ENCODE results near the gene SETD4.

SETD4 gene

DNA sequence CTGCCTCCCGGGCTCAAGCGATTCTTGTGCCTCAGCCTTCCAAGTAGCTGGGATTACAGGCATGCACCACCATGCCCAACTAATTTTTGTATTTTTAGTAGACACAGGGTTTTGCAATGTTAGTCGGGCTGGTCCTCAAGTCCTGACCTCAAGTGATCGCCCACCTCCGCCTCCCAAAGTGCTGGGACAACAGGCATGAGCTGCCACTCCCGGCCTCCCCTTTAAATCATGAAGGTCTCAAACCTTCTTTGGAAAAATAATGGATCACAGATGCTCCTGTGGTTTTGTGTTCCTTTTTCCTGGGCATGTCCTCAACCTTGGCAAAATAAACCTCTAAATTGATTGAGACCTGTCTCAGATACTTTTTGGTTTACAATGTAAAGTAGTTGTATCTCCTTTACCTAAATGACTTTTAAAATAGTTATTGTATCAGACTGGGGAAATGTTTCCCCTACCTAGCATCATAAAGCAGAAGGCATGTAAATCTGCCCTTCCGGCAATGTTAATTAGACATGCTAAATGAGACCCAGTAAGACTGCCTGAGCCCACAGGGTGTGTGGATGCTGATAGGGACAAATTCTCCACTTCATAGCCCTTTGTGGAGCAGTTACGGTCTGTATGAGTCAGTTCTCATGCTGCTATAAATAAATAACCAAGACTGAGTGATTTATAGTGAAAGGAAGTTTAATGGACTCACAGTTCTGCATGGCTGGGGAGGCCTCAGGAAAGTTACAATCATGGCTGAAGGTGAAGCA, 37.3 kb upstream of the SETD4 start:
- Histone ChIP-seq H3K27ac (ENCODE audit: low read length) (no peak overlapping the region), H3K9me3 (ENCODE audit: control insufficient read depth in 2 of 2, low read length in 2 of 2) (no peaks in the 10 kb centered on the region), H3K4me1 (ENCODE audit: control insufficient read depth, insufficient read depth, low read length) (no peaks in the 10 kb centered on the region), H3K4me3 (ENCODE audit: low read length in 2 of 2) (no peak overlapping the region), H3K36me3 (ENCODE audit: control insufficient read depth in 2 of 2, insufficient read depth in 2 of 2, low read length in 2 of 2) (no peaks in the 10 kb centered on the region), H3K9ac (ENCODE audit: low read length in 2 of 2) (no peak overlapping the region), H3K27me3 (ENCODE audit: control insufficient read depth in 1 of 2, insufficient read depth in 2 of 2, low read length in 2 of 2) (peaks cover 2% of the 10 kb centered on the region in 2 donors)

DNA sequence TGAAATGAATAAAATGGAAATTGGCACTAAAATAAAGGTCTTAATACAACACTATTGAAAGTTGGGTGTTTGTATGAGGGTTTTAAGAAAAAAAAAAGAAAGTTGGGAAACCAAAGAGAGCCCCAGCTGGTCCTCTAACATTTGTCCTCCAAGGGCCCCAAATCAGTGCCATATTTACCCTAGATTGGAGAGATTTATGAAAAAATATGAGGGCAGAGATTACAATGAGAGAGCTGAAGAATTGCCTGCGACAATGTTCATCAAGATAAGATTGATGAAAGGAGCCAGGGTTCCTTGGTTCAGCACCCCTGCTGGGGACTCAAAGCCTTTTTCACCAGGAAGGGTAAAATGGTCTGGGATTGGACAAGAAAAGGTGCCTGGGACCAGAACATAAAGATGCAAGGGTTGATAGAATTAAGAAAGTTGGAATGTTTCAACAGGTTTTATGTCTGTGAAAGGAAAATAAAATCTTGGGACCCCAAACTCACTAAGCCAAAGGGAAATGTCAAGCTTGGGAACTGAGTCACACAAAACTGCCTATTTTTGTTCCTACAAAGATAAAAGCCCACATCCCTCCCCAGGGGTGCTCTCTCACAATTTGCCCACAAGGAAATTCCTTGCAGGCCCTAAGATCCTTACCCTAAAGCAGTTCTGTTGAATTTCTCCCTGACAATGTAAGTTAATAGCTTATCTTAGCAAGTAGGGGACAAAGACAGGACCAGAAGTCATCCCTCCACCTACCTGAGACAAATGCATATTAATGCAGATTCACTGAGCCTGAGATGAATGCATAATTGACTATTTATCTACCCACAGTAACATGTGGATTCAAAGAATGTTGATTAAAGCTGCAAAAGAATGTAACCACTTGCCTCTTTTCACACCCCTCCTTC, 36.3 kb upstream of the SETD4 start:
- Histone ChIP-seq H3K4me1 (ENCODE audit: control insufficient read depth, insufficient read depth, low read length) (no peaks in the 10 kb centered on the region), H3K9me3 (ENCODE audit: control insufficient read depth in 2 of 2, low read length in 2 of 2) (no peaks in the 10 kb centered on the region), H3K36me3 (ENCODE audit: control insufficient read depth in 2 of 2, insufficient read depth in 2 of 2, low read length in 2 of 2) (no peaks in the 10 kb centered on the region), H3K27me3 (ENCODE audit: control insufficient read depth in 1 of 2, insufficient read depth in 2 of 2, low read length in 2 of 2) (peaks cover 2% of the 10 kb centered on the region in 2 donors), H3K4me3 (ENCODE audit: low read length in 2 of 2) (no peak overlapping the region), H3K27ac (ENCODE audit: low read length) (no peak overlapping the region), H3K9ac (ENCODE audit: low read length in 2 of 2) (no peak overlapping the region)

DNA sequence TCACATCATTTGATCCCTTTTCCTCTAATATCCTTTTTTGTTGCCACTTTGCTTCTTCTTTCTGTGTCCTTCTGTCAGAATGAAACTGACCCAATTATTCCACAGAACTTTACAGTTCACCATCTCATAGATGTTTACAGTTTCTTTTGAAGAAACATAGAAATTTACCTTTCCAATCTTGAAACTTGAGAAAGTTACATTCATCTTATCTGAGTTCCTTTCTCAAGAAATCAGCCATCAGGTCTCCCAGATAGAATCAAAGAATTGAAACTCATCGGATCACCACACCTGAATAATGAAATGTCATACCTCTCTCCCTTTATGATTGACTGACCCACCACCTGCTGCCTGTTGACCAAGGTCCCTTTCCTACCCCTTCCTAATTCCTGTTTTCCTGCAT, 33.2 kb upstream of the SETD4 start:
- Histone ChIP-seq H3K9ac (ENCODE audit: low read length in 2 of 2) (no peak overlapping the region), H3K36me3 (ENCODE audit: control insufficient read depth in 2 of 2, insufficient read depth in 2 of 2, low read length in 2 of 2) (no peaks in the 10 kb centered on the region)

DNA sequence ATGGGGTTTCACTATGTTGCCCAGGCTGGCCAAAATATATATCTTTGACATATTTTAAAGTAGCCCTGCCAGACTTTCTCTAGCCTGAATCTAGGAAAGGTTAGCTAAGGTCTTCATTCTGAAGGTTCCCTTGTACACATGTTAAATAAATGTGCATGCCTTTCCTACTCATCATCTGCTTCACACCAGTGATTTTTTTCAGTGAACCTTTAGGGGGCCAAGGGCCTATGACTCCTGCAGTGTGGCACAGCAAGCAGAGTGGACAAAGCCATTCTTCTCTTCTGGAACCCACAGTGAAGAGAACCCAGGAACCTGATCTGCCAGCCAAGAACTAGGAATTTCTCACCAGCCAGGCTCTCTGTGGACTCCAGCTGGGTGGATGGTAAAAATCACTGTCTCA, 32.4 kb upstream of the SETD4 start:
- H3K4me1 ChIP-seq (ENCODE audit: control insufficient read depth, insufficient read depth, low read length) = no peaks in the 10 kb centered on the region
- no peaks in the 10 kb centered on the region for H3K9me3 ChIP-seq (ENCODE audit: control insufficient read depth in 2 of 2, low read length in 2 of 2)
- H3K4me3 ChIP-seq (ENCODE audit: low read length in 2 of 2) = no peak overlapping the region

More for the DNA sequence above, 33.2 kb upstream of the SETD4 start:
- H3K4me3 ChIP-seq (ENCODE audit: low read length in 2 of 2) = no peak overlapping the region
- no peaks in the 10 kb centered on the region for H3K4me1 ChIP-seq (ENCODE audit: control insufficient read depth, insufficient read depth, low read length)
- H3K27ac ChIP-seq (ENCODE audit: low read length) = no peak overlapping the region
- H3K27me3 ChIP-seq (ENCODE audit: control insufficient read depth in 1 of 2, insufficient read depth in 2 of 2, low read length in 2 of 2) = peaks cover 0 to 2% of the 10 kb centered on the region in 2 donors
- no peaks in the 10 kb centered on the region for H3K9me3 ChIP-seq (ENCODE audit: control insufficient read depth in 2 of 2, low read length in 2 of 2)

DNA sequence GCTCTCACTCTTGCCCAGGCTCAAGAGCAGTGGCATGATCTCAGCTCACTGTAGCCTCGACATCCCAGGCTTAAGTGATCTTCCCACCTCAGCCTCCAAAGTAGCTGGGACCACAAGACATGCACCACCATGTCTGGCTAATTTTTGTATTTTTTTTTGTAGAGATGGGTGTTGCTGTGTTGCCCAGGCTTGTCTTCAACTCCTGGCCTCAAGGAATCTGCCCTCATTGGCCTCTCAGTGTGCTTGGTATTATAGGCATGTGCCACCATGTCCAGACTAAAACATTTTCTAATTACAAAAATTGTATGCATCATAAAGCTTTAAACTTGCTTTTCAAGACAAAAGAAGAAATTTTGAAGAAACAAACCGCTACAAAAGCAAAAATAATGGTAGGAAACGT, 29.6 kb upstream of the SETD4 start:
- no peak overlapping the region for H3K4me3 ChIP-seq (ENCODE audit: low read length in 2 of 2)
- no peak overlapping the region for H3K9ac ChIP-seq (ENCODE audit: low read length in 2 of 2)
- no peaks in the 10 kb centered on the region for H3K36me3 ChIP-seq (ENCODE audit: control insufficient read depth in 2 of 2, insufficient read depth in 2 of 2, low read length in 2 of 2)
- no peaks in the 10 kb centered on the region for H3K9me3 ChIP-seq (ENCODE audit: control insufficient read depth in 2 of 2, low read length in 2 of 2)
- H3K4me1 ChIP-seq (ENCODE audit: control insufficient read depth, insufficient read depth, low read length) = no peaks in the 10 kb centered on the region
- no peaks in the 10 kb centered on the region for H3K27me3 ChIP-seq (ENCODE audit: control insufficient read depth in 1 of 2, insufficient read depth in 2 of 2, low read length in 2 of 2)
- H3K27ac ChIP-seq (ENCODE audit: low read length) = no peak overlapping the region

More for the DNA sequence above, 32.4 kb upstream of the SETD4 start:
- H3K27me3 ChIP-seq (ENCODE audit: control insufficient read depth in 1 of 2, insufficient read depth in 2 of 2, low read length in 2 of 2) = peaks cover 0 to 2% of the 10 kb centered on the region in 2 donors
- H3K36me3 ChIP-seq (ENCODE audit: control insufficient read depth in 2 of 2, insufficient read depth in 2 of 2, low read length in 2 of 2) = no peaks in the 10 kb centered on the region
- no peak overlapping the region for H3K9ac ChIP-seq (ENCODE audit: low read length in 2 of 2)
- H3K27ac ChIP-seq (ENCODE audit: low read length) = no peak overlapping the region

DNA sequence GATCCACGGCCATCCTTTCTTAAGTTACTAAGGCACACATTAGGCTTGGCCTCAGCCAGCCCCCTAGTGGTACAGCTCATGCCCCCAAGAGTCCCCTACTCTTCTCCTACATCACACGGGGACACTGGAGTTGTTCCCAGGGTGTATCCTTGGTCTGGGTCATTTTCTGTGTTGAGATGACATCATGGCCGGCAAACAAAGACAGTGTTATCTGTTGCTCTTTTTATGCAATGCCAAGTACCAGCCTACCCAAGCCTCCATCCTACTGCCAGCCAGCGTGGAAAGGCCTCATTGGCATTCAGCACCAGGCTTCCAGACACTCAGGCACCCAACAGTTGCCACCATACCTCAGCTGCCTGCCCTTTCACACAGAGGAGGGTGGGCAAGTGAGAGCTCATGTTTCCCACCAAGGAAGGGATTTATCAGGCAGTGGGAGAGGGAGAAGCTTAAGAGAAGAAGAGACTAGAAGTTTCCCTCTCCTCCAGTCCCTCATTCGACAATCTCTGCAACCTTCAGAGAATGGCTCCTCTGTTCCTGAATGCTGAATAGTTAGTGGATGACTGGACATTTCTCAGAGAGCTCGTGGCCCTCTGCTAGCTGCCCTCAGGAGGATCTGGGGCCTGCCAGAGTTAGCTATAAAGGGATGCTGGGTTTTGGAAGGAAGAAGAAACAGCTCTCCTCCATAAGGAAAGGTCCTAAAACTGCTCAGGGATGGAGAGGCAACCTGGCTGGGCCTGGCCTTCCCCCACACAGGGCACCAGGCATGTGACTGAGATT, 27.2 kb upstream of the SETD4 start:
- Histone ChIP-seq H3K4me3 (ENCODE audit: low read length in 2 of 2) (no peak overlapping the region), H3K27ac (ENCODE audit: low read length) (no peak overlapping the region), H3K9ac (ENCODE audit: low read length in 2 of 2) (no peak overlapping the region), H3K4me1 (ENCODE audit: control insufficient read depth, insufficient read depth, low read length) (no peaks in the 10 kb centered on the region), H3K36me3 (ENCODE audit: control insufficient read depth in 2 of 2, insufficient read depth in 2 of 2, low read length in 2 of 2) (no peaks in the 10 kb centered on the region), H3K27me3 (ENCODE audit: control insufficient read depth in 1 of 2, insufficient read depth in 2 of 2, low read length in 2 of 2) (no peaks in the 10 kb centered on the region), H3K9me3 (ENCODE audit: control insufficient read depth in 2 of 2, low read length in 2 of 2) (no peaks in the 10 kb centered on the region)

DNA sequence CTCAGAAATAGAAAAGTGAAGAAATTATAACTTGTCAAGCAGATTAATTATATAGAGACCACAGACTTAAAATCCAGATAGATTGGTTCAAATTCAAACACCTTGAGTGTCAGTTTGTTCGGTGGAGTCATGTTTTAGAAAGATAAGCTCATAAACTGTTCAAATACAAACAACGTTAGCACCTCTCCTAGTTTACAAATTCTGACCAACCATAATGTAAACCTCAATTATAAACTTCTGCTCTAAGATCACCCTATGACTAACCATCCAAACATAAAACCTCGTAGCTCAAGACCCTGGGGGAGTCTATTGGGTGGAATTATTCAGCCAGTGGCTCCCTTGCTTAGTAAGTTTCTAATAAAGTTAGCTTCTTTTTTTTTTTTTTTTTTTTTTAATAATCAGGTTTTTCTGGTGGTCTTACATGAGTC, 21.9 kb upstream of the SETD4 start:
- no peak overlapping the region for H3K27ac ChIP-seq (ENCODE audit: low read length)
- H3K9ac ChIP-seq (ENCODE audit: low read length in 2 of 2) = no peak overlapping the region
- H3K36me3 ChIP-seq (ENCODE audit: control insufficient read depth in 2 of 2, insufficient read depth in 2 of 2, low read length in 2 of 2) = no peaks in the 10 kb centered on the region
- H3K4me1 ChIP-seq (ENCODE audit: control insufficient read depth, insufficient read depth, low read length) = no peaks in the 10 kb centered on the region
- H3K9me3 ChIP-seq (ENCODE audit: control insufficient read depth in 2 of 2, low read length in 2 of 2) = no peaks in the 10 kb centered on the region
- H3K27me3 ChIP-seq (ENCODE audit: control insufficient read depth in 1 of 2, insufficient read depth in 2 of 2, low read length in 2 of 2) = no peaks in the 10 kb centered on the region
- no peak overlapping the region for H3K4me3 ChIP-seq (ENCODE audit: low read length in 2 of 2)

DNA sequence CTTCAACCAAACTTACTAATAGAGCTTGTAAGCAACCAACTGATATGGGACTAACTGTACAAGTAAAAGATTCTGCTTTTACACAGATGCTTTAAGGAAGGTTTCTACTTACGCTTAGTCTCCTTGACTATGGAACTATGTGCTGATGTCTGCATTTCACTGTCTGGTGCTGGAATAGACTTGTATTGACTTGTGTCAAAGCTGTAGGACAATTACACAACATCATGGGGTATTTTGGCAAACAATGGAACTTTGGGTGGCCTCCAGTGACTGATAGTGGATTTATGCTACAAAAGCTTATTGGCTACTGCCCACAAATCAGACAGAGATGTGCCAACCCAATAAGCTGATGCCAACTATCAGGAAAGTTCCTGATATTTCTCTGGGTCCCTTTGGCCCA, 20.1 kb upstream of the SETD4 start:
- Histone ChIP-seq H3K9ac (ENCODE audit: low read length in 2 of 2) (no peak overlapping the region), H3K4me1 (ENCODE audit: control insufficient read depth, insufficient read depth, low read length) (no peaks in the 10 kb centered on the region), H3K4me3 (ENCODE audit: low read length in 2 of 2) (no peak overlapping the region), H3K27ac (ENCODE audit: low read length) (no peak overlapping the region), H3K9me3 (ENCODE audit: control insufficient read depth in 2 of 2, low read length in 2 of 2) (no peaks in the 10 kb centered on the region), H3K27me3 (ENCODE audit: control insufficient read depth in 1 of 2, insufficient read depth in 2 of 2, low read length in 2 of 2) (no peaks in the 10 kb centered on the region), H3K36me3 (ENCODE audit: control insufficient read depth in 2 of 2, insufficient read depth in 2 of 2, low read length in 2 of 2) (no peaks in the 10 kb centered on the region)

DNA sequence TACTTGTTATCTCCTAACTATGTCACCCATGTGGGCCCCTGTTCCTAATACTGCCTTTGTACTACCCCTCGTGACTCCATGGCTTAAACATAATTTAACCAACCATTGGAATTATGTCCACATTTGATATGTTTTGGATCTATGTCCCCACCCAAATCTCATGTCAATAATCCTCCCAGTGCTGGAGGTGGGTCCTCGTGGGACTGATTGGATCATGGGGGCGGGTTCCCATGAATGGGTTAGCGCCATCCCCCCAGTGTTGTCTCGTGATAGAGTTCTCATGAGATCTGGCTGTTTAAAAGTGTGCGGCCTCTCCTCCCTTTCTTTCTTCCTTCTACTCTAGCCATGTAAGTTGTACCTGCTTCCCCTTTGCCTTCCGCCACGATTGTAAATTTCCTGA, 19.3 kb upstream of the SETD4 start:
- no peak overlapping the region for H3K9ac ChIP-seq (ENCODE audit: low read length in 2 of 2)
- H3K27ac ChIP-seq (ENCODE audit: low read length) = no peak overlapping the region
- no peaks in the 10 kb centered on the region for H3K36me3 ChIP-seq (ENCODE audit: control insufficient read depth in 2 of 2, insufficient read depth in 2 of 2, low read length in 2 of 2)

DNA sequence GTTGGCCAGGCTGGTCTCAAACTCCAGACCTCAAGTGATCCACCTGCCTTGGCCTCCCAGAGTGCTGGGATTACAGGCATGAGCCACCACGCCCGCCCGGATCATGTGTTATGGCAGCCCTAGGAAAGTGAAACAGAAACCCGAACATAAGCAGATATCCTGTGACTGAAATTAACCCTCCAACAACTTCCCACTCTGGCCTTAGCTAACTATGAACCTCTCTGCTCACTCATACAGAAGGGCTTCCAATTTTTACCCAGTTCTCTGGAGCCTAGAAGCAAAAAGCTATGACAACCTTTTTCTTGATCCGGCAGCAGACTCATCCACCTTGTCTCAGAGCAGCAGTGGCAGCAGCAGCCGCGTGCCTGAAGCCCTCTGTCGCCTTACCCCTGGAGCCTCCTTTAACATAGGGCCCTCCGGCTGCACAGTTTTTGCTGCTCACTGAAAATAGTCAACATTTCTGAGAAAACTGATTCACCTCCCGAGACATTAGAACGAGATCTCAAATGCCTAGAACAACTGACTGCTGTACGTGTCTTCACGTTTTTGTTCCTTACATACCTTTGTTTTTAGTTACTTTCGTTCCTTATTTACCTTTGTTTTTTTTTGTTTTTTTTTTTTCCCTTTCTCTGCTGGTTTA, 18.8 kb upstream of the SETD4 start:
- H3K4me1 ChIP-seq (ENCODE audit: control insufficient read depth, insufficient read depth, low read length) = no peaks in the 10 kb centered on the region
- no peak overlapping the region for H3K4me3 ChIP-seq (ENCODE audit: low read length in 2 of 2)
- no peaks in the 10 kb centered on the region for H3K27me3 ChIP-seq (ENCODE audit: control insufficient read depth in 1 of 2, insufficient read depth in 2 of 2, low read length in 2 of 2)
- H3K36me3 ChIP-seq (ENCODE audit: control insufficient read depth in 2 of 2, insufficient read depth in 2 of 2, low read length in 2 of 2) = no peaks in the 10 kb centered on the region
- H3K27ac ChIP-seq (ENCODE audit: low read length) = no peak overlapping the region
- no peak overlapping the region for H3K9ac ChIP-seq (ENCODE audit: low read length in 2 of 2)
- H3K9me3 ChIP-seq (ENCODE audit: control insufficient read depth in 2 of 2, low read length in 2 of 2) = no peaks in the 10 kb centered on the region

More for the DNA sequence above, 19.3 kb upstream of the SETD4 start:
- no peaks in the 10 kb centered on the region for H3K4me1 ChIP-seq (ENCODE audit: control insufficient read depth, insufficient read depth, low read length)
- H3K4me3 ChIP-seq (ENCODE audit: low read length in 2 of 2) = no peak overlapping the region
- no peaks in the 10 kb centered on the region for H3K27me3 ChIP-seq (ENCODE audit: control insufficient read depth in 1 of 2, insufficient read depth in 2 of 2, low read length in 2 of 2)
- no peaks in the 10 kb centered on the region for H3K9me3 ChIP-seq (ENCODE audit: control insufficient read depth in 2 of 2, low read length in 2 of 2)

Data from stomach smooth muscle (tissue), 2 donors.